NCI-H226 (cell line): ENCODE measurements around the gene CLP1.
A peak's percentile ranks its signal among the peaks of the same experiment; 100 is the strongest.
"Not testable (repeated sequence)": the region's sequence is repeated elsewhere in the genome, so short reads cannot be mapped to it uniquely, and the experiment has no call there.

ENCODE experiments used
- DNase-seq: peaks from one replicate; pipeline ENCODE4 v3.0.0-alpha.2; 2015

CLP1 gene

DNA sequence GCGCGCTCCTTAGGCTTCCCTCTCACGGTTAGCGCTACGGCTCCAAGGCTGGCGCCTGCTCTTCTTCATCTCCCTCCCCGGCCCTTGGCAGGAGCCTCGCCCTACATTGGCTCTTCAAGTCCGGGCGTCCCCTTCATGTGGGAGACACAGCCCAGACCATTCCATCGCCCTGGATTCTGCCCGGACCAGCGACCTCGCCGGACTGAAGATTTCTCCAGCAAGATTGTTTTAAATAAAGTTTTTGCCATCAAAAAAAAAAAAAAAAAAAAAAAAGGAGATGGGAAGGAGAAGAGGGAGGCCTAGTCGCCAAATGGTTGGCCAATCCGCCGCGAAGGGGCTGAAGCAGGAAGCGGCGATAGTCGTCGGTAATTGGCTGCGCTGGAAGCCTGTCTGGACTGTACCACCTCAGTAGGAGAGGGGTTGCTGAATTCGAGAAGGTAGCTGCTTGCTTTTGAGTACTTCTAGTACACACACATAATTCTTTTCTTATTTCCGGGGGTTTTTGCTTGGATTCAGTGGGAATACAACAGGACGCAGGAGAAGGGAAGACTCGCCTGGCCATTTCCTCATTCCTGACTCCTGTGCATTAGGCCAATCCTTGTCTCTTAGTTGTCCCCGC is 9.7 kb downstream of the CLP1 start:
- DNase-seq, result peak; percentile 94

DNA sequence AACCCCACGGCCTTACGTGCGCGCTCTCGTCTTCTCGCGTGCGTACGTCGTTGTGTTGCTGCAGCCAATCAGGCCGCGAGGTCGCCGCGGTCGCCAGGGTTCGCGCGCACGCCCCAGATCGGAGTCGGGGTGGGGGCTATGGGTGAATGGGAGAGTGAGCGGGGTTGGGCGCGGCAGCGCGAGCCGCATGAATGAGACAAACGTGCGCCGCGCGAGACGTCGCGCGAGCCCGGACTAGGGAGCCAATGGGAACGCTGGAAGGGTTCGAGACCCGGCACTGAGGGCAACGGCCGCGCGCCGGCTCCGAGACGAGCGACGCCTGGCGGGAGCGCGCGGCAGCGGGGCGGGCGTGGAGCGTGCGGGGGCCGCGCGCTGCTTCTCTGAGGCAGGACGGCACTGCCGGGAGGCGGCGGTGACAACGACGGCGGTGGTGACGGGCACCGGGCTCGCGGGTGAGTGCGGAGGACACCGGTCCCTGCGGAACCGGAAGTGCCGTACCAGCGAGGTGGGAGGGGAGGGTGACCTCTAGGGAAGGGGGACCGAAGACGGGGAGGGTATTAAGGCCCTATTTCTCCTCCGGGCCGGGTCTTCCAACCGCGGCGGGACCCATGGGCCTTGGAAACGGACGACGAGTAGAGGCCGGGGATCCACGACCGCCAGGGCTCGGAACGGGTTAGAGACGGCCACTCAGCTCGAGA is 10.3 kb downstream of the CLP1 start, which contains the start of gene ZDHHC5:
Gene ZDHHC5, plus strand, starts transcription at position 379 of the 698 bp plus-strand sequence. CDS start 4,977 bp downstream, outside the sequence.
- DNase-seq, result peak; percentile 99

DNA sequence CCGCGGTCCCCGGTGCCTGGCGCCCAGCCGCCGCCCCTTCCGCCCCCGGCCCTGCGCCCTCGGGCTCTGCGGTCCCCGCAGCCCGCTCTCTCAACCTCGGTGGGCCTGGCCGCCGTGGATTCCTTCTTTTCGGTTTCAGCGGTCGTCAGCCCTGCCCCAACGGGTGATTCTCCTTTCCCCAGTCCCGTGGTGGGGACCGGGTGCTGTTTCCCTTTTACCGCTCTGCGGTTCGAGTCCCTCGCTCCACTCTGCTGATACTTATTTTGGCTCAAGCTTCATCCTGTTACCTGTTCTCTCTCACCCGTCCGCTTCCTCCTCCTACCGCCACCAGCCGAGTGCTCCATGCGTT is 10.8 kb downstream of the CLP1 start:
- no peak for DNase-seq

DNA sequence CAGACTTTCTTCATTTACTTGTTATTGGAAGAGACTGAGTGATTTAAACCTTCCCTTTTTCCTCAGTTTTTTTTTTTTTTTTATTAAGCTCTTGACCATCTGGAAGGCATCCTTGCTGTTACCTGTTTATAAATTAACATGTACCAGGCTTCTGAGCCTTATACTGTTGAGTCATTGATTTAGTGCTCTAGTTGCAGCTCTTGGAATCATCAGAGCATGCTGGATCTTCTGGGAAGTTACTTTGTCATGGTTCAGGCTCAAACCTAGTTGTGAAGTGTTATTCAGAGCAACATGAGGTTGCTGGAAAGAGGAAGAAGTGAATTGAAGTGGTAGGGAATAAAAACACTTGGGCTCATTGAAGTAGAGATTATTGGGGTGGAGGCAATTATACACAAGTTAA is 16.7 kb downstream of the CLP1 start:
- DNase-seq, result no peak

DNA sequence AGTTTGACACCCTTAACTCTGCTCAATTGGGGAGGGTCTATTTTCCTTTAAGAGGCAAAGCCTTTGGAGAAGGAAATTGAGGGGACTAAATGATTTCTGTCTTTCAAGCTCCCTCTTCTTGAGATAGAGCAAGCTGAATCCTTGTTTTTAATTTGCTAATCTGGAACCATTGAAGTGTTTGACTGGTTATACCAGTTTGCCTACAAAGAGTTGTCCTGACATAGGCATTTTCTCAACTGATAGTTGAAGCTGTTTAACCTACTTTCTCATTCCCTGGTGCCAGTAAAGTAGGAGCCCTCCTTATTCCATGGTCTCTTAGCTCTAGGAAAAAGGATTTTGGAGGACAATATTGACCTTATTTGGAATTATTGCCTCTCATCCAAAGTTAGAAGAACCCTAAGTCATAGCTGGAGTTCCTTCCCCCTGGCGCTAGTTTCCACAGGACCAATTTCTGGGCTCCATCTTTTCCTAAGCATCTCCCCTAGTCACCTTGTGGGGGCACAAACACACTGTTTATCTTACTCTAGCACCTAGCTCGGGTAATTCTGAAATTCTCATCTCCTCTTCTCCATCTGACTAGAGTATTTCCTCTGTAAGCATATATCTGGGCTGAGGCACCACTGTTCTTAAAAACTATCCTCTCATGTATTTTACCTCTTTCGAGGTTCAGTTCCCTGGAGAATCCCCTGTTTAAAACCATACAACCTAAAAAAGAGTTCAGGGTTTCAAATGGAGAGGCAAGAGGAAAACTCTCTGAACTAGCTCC is 17.8 kb downstream of the CLP1 start:
- DNase-seq, result no peak

DNA sequence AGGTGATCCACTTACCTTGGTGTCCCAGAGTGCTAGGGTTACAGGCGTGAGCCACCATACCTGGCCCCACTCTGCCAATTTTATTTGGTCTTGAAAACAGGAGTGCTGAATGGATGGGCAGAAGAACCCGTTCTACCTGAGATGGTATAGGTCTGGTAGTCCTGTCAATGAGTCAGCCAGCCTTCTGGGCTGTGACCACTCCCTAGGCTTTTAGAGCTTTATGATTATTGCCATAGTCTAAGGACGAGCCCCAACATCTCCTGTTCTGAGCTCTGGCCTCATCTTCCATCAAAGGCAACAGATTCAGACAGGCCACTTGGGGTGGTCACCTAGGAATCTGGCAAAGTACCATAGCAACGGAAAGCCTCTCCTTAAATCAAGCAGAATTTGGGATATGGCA is 21.8 kb downstream of the CLP1 start:
- DNase-seq, result no peak

DNA sequence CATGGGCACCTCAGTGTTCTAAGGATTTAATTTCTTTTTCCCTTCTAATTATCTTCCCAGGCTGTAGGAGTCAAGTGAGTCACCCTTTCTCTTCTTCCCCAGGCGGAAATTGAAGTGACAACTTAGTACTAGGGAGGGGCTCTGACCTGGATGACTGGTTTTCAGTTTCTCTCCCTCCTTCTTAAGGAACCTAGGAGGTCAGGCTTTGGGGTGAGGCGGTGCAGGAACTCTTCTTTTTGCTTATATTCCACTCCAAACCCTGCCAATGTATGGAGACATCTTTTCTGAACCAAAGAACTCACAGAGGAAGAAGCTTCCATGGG is 23.0 kb downstream of the CLP1 start:
- DNase-seq, result peak; percentile 13

DNA sequence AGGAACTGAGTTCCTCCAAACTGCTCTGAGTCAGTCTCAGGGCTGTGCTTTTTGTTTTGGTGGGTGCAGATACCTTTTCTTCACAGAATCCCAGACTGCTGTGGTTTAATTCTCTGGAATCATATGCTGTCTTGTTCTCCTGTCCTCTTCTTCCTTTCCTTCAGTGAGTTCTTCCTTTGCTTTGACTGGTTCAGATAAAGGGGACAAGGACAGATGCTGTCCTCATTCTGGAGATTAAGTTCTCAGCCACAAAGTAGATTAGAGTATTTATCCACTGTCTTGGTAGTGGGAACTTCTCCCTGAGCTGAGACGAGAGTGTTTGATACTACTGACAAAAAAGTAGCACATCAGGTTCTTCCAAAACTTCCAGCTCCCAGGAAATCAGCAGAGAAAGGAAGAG is 23.6 kb downstream of the CLP1 start:
- no peak for DNase-seq

DNA sequence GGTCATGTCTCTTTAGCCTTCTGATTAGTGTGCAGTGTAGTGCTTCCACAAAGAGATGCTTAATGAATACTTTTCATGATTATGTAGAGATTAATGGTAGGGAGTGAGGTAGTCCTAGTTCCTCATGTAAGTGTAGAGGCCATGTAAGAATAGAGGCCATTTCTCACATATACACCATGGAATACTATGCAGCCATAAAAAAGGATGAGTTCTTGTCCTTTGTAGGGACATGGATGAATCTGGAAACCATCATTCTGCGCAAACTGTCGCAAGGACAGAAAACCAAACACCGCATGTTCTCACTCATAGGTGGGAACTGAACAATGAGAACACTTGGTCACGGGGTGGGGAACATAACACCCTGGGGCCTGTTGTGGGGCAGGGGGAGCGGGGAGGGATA is 32.9 kb downstream of the CLP1 start:
- DNase-seq, result not testable (repeated sequence)

DNA sequence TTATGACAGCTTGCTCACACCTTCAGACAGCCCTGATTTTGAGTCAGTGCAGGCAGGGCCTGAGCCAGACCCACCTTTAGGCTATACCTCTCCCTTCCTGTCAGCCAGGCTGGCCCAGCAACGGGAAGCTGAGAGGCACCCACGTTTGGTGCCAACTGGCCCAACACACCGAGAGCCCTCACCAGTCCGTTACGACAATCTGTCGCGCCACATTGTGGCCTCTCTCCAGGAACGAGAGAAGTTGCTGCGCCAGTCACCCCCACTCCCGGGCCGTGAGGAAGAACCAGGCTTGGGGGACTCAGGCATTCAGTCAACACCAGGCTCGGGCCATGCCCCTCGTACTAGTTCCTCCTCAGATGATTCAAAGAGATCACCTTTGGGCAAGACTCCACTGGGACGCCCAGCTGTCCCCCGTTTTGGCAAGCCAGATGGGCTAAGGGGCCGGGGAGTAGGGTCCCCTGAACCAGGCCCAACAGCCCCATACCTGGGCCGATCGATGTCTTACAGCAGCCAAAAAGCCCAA is 41.3 kb downstream of the CLP1 start:
- no peak for DNase-seq

DNA sequence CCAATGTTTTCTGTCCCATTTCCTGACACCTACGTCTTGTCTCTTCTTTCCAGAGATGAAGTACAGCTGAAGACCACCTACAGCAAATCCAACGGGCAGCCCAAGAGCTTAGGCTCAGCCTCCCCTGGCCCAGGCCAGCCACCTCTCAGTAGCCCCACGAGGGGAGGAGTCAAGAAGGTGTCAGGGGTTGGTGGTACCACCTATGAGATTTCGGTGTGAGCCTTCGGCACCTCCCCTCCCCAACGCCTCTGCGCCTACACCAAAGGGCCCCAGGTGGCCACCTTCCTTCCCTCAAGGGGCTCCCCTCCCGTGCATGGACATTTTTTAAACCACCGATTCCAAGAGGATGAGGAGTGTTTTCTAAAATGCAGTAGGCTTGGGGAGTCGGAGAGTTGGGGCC is 42.3 kb downstream of the CLP1 start:
- no peak for DNase-seq

DNA sequence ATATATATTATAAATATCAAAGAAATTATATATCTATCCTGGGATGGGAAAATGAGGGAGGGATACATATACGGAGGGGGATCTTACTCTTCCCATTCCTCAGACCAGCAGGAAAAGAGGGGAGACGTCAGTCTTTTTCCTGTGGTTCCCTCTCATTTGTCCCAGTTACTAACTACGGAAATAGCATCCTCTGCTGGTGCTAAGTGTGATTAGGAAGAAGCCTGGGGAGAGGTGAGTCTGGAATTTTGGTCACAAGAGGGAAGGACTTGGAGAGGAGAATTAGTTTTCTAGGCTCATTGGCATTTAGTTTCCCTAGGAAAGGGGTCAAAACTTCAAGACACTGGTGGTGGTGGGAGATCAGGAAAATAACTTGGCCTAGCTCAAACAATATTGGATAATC is 42.9 kb downstream of the CLP1 start:
- no peak for DNase-seq

DNA sequence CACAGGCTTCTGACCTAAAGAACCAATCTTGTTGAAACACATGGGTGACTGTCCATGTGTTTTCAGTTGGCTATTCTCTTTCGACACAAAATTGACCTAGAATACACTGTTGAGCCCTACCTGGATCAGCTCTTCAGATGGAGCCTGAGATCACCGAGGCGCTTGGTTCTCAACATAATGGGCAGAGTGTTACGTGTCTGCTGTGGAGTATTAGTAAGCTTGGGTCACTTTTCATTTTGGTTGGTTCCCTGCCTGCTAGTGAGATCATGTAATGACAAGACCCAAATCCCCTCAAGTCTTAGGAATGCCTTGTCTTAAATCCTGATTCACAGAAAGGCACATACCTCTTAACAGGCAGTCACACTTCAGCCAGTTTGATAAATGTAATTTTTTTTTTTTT is 45.8 kb downstream of the CLP1 start:
- no peak for DNase-seq

DNA sequence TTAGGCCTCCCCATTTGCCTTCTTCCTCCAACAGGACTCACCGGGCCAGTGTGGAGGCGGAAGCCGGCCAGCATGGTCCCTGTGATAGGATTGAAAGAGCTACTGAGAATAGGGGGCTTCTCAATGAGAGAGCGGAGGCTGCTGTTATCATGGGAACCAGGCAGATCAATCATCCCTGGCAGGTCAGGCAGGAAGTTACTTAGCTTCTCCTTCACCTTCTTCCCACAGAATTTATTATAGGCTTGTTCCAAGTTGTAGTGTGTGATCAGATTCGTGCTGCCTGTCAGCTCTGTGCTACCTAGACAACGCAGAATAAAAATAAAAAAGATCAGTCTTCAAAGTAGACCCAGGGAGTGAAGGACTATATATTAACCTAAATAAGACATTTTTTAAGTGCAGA is 47.4 kb downstream of the CLP1 start:
- DNase-seq, result no peak

DNA sequence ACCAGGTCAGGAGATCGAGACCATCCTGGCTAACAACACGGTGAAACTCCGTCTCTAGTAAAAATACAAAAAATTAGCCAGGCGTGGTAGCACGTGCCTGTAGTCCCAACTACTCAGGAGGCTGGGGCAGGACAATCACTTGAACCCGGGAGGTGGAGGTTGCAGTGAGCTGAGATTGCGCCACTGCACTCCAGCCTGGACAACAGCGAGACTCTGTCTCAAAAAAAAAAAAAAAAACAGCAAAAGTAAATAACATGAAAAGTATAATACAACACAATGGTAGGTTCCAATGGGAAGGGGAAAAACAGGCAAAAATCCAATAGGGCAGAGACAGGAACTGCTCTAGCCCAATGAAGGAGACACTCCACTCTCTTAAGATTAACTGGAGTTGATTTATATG is 47.9 kb downstream of the CLP1 start:
- DNase-seq, result not testable (repeated sequence)

DNA sequence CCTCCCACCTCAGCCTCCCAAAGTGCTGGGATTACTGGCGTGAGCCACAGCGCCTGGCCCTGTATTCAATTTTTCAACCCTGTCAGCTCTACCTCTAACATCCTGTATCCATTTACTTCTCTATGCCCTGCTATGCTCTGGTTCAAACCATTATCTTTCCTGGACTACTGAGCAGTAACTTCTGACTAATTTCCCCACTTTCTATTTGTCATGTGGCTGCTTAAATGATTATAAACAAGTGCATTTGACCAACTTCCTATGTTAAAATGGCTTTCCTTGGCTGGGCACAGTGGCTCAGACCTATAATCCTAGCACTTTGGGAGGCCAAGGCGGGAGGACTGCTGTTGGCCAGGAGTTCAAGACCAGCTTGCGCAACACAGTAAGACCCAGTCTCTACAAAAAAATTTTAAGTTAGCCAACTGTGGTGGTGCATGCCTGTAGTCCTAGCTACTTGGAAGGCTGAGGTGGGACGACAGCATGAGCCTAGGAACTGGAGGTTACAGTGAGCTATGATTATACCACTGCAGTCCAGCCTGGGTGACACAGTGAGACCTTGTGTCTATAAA is 52.3 kb downstream of the CLP1 start:
- DNase-seq, result no peak
